Hepatic stellate cell (primary cell): ENCODE measurements around the gene RPUSD1.

ENCODE experiments used
- DNase-seq: peaks from one replicate; pipeline ENCODE4 v3.0.0; 2011; ENCODE audit warnings: low spot score

RPUSD1 gene

DNA sequence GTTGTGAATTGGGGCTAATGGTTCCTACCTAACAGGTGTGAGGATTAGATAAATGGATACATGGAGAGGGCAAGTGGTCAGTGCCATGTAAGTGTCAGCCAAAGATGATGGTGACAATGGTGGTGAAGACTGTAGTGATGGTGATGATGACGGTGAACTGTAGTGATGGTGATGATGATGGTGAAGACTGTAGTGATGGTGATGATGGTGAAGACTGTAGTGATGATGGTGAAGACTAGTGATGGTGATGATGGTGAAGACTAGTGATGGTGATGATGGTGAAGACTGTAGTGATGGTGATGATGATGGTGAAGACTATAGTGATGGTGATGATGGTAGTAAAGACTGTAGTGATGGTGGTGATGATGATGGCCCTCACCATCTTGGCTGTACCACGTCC is 30.4 kb upstream of the RPUSD1 start:
- no peak for DNase-seq

DNA sequence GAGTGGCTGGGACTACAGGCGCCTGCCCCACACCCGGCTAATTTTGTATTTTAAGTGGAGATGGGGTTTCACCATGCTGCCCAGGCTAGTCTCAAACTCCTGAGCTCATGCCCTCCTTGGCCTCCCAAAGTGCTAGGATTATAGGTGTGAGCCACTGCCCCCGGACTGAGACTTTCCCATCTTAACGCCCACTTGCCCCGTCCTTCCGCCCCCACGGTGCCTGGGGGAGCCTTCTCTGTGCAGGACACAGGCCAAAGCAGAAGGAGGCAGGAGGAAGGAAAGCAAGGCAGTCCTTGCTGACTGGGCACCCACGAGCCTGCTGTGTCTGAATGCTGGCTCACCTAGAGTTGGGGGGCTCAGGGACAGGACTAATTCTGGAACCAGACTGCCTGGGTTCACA is 30.0 kb upstream of the RPUSD1 start:
- DNase-seq = no peak

DNA sequence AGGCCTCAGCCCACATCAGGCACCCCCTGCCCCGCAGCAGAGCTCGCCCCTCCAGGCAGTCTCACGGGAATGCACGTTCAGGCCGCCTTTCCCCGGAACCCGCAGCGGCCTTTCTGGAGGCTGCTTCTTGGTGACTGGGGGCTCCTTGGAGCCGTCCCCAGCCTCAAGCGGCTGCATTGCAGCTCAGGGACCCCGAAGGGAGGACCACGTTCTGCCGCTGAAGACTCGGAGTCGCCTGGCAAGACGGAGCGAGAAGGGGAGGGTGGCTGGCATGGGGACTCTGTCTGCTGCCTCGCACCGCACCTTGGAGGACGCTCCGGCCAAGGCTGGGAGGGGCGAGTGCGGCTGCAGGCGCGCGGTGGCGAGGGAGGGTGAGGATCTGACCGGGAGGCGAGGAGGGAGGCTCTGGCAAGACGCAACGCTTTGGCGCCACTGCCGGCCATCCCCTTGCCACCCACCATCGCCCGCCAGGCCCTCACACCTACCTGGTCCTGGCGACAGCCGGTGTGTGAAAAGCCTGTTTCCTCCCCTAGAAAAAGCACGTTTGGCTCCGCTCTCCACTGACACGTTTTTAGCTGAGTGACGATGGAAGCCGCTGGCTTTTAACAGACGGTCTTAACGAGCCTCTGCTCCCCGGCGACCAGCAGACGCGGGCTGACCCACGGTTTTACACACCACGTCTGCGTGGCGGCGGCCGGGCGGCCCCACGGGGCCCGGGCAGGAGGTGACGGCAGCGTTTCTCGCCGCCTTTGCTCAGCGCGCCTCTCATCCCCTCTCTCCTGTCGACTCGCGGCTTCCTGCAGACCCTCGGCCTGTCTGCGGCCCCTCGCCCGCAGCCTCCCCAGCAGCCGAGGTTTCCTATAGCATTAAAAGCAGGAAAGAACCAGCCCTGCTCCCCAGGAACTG is 29.1 kb upstream of the RPUSD1 start:
- no peak for DNase-seq

DNA sequence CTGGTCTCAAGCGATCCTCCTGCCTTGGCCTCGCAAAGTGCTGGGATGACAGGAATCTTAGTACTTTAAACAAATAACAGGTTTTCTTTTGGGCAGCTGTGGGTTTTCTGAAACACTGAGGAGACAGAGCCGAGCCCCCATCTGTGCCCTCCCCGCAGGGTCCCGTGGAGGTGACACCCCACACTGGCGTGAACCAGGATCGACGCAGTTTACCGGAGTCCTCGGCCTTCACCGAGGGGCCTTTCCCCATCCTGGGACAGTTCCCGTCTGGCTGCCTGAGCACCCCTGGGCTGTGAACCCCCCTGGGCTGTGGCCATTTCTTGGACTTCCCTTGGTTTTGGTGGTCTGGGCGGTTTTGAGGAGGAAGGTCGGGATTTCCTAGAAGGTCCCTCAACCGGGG is 27.7 kb upstream of the RPUSD1 start:
- DNase-seq = no peak

DNA sequence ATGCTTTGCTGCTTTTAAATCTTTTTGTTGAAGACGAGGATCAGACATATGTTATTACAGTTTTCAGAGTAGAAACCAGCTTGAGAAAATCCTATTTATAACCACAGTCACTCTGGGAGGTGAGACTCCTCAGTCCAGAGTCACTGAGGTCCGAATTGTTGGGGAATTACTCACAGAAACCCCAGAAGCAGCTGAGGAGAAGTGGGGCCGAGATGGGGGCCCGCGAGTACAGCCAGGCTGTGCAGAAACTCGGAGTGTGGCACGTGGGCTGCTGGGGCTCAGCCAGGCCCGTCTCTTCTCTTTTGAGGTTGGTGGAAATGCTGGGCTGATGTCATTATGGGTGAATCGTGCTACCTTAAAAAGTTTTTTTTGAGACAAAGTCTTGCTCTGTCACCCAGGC is 26.8 kb upstream of the RPUSD1 start:
- peak; percentile 77 for DNase-seq

DNA sequence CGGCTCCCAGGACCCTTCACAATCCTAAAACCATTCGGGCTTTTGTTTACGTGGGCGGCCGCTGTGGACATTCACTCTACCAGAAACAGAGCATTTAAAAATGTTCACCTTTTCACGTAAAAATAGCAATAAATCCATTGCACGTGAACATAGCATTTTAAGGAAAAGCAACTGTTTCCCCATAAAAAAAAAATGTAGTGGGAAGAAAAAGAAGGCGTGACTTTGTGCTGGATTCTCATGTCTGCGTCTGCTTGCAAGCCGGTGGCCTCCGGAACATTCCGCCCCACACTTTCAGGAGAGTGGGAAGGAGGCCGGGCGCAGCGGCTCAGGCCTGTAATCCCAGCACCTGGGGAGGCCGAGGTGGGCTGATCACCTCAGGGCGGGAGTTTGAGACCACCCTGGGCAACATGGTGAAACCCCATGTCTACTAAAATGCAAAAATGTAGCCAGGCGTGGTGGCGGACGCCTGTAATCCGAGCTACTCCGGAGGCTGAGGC is 25.8 kb upstream of the RPUSD1 start:
- no peak for DNase-seq

DNA sequence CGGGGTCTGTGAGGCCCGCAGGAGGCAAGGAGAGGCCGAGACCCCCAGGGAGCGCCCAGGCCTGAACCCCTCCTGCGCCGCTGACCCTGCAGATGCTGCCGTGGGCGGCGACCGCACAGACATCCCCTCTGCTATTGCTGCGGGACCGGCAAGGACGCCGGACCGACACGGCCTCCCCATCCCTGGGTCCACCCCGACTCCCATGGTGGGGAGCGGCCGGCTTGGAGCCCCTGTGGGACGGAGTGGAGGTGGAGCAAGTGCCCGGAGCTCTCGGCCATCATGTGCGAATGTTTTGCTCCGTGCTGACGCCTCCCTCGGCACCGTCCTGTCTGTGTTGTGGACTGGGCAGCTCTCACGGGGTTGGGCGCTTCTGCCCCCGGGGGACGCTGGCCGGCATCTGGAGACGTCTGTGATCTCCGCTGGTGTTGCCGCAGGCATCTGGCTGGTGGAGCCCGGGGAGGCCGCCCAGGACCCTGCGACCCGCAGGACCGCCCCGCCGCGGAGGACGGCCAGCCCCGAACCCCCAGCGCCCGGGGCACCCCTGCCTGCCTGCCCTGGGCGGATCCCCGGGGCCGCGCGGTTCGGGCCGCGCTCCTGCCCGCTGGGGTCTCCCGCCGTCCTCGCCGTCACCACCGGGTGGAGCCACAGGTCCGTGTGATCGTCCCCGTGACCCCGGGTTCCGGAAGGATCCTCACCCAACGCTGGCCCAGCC is 25.2 kb upstream of the RPUSD1 start:
- peak; percentile 76 for DNase-seq

DNA sequence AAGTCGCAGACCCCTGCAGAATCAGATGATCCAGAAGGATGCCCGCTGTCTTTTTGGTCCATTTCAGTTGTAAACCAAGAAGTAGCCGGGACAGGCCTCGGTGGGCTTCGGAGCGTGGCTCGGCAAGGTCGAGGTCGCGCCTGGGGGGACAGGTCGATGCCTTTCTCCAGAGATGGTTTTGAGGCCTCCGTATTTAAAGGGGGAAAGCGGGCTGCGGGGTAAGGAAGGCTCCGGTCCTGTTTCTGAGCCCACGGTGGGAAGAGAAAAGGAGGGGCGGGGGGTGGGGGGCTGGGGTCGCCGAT is 19.9 kb upstream of the RPUSD1 start:
- DNase-seq = no peak

DNA sequence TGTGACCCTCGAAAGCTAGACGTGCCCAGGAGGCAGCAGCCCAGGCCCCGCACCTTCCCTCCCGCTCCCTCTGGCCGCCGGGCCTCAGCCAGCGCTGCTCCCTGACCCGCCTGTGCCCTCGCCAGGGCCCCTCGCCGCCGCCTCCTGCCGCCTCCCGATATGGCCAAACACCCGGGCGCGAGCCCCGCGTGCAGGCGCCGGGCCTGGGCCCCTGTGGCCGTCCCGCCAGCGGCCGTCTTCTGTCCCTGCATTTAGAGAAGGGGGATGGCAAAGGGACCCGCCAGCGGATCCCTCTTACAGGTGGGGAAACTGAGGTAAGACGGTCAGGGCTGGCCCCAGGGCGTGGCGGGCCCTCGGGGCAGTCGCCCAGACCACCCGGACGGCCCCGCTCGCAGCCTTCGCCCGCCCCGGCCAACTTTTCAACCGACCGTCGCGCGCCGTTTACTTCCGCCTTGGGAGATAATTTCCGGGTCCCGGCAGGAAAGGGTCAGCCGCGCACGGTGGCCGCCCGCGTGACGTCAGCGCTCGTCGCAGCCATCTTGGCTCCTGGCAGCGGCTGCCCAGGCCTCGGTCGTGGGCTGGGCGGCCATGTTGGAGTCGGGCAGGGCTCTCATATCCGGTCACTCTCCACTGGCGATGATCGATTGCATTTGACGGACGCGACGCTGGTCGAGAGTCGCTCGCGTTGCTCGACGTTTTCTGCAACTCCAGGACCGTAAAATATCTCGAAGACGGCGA is 19.3 kb upstream of the RPUSD1 start:
- peak; percentile 98 for DNase-seq

DNA sequence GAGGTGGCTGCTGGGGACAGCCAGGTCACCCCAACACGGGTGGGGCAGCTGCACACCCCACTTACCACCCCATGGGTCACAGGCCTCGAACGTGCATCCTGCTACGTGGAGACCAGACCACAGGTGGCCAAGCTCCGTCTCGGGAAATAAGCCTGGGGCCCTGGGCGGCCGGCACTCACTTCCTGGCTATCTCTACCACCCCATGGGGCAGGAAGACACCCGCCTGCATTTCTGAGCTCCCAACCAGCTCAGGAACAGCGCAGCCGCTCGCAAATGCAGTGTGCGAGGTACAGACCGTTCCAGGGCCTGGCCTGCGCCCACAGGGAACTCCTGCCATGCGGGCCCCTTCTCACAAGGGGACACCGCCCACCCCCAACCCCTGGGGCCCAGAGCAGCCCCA is 17.3 kb upstream of the RPUSD1 start:
- DNase-seq = no peak

DNA sequence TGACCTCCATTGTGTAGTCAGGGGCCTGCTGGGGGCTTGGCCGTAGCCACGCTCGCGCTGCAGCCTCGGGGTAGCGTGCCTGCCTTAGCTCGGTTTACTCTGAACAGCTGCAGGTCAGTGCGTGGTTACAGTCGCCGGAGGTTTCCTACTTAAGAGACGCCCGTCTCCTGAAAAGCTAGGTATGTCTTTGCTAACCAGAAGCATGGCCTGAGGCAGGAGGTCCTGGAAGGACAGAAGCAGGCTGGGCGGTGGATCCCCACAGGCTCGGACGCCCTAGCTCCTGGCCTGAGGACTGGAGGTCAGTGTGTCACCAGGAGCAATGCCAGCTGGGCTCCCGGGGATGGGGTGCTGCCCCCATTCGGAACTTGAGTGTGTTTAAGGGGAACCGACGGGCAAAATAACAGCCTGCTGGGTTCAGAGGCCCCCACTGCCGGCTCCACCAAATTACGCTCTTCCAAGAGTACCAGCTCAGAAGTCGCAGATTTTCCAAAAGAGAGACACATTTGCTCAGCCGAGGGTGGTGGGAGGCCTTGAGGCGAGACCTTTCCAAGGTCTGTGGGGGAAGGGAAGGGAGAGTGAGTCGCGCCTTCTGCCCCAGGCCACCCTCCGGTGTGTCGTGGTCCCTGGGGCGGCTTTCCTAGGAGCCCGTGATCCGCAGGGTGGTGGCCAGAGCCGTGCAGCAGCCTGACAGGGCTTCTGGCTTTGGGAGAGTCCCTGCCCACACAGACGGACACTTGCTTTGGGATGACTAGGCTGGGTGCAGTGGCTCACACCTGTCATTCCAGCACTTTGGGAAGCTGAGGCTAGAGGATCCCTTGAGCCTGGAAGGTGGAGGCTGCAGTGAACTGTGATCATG is 16.2 kb upstream of the RPUSD1 start:
- no peak for DNase-seq

DNA sequence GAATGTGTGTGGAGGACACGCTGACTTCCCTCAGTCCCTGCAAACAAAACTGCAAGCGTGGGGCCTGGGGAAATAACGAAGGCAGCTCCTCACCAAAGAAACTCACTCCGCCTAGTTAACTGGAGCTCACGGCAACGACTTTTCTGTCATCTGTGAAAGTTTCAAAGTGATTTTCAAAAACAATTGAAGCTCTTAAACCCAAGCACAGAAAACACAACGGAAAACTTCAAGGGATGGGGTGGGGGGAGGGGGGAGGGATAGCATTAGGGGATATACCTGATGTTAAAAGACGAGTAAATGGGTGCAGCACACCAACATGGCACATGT is 15.5 kb upstream of the RPUSD1 start:
- DNase-seq = no peak

DNA sequence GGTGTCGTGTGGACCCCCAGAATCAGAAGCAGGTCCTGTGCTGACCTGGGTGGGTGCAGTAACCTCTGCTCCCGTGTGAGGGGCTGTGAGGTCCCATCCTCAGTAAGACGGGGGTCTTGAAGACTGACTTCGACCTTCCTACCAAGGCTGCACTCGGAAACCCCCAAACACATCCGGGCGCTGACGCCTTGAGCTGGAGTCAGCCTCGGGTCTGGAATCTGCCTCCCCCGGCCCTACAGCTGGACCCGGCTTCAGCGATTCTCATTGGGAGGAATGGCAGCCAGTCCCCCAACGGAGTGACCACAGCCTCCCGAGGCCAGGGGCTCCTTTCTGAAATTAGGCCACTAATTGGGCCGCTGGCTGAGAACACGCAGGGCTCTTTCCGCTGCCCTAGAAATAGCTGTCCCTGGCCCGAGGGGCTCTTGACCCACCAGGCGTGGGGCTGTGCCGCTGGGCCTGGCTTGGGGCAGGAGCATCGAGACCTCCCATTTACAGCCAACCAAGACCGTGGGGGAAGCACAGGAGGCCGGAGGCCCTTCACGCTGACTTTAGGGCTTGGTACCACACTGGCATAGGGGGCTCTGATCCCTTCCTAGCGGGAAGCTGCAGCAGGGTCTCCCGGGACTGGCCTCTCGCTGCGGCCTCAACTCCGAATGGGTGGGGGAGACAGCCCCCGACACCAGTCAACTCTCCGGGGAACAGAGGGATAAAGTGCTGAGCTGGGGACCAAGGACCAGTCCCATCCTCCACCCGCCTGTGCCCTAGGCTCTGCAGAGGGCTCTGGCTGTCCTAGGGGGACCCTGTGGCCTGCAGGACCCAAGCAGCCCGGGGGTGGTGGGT is 15.0 kb upstream of the RPUSD1 start:
- no peak for DNase-seq

DNA sequence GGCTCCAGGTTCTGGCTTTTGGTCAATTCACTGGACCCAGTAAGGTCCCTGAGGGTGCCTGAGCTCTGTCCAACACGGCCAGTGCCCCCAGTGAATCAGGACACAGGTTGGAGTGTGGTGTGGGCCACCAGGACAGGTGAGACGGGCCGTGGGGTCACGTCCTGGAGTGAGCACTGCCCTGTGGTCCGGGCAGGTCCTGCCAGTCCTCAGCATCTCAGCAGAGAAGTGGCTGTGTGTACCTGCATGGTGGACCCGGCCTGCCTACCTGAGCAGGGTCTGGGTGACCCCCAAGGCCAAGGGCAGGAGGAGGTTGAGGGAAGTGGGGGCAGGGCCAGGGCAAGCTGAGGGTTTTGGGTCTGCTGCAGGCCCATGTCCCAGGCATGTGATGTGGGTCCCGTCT is 14.3 kb upstream of the RPUSD1 start:
- no peak for DNase-seq

DNA sequence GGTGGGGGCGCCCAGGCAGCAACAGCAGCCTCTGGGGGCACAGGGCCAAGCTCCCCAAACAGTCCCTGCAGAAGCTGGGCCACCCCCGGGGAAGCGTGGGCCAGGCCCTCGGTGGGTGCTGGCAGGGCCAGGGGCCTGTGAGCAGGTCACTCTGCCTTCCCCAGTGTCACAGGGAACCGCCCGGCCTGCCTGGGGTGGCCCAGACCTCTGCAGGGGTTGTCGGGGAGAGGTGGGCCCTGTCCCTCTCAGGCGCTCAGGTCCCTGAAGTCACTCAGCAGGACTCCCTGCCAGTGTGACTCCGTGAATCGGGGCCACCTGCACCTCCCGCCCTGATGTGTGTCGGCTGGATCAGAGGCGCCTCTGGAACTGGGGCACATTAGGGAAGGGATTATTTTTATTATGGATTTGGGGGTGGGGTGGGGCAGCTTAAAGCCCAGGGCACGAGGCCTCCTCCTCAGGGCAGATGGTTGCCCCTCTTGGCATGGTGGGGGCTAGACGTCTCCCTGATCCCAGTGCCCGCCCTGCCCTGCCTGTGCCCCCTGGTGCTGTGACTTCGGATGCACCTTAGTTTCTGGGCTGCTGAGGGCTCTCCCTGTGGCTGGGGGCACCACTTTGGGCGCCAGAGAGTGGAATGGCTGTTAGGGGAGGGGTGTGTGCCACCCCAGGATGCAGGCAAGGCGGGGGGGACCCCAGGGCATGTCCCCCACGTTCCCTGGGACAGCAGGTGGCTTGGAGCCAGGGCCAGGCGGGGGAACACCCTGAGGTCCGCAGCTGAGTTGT is 13.6 kb upstream of the RPUSD1 start:
- DNase-seq = no peak

DNA sequence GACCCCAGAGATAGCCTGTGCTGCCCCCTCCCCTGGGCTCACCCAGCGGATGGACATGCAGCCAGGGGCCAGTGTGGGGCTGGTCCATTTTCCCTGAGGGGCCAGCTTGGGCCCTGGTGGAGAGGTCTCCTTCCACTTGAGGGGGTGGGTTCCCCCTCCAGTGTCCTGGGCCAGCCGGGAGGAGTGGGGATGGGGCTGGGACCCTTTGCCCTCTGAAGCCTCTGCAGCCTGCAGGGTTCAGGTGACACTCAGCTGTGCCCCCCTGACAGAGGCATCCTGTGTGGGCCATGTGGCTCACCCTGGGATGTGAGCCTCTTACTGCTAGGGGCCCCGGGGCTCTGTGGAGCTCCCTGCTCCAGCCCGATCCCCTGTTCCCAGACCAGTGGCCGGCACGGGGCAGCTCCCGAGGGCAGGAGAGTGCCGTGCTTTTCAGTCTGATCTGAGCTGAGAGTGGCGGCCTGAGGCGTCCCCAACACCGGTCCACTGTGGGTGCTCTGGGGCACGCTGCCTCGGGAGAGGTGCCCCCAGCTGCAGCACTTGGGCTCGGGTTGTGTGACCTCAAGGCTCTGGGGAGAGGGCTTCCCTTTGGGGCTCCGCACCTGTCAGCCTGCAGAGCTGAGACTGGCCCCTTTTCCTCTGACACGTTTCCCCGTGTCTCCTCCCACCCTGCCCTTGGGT is 12.8 kb upstream of the RPUSD1 start:
- DNase-seq = no peak

DNA sequence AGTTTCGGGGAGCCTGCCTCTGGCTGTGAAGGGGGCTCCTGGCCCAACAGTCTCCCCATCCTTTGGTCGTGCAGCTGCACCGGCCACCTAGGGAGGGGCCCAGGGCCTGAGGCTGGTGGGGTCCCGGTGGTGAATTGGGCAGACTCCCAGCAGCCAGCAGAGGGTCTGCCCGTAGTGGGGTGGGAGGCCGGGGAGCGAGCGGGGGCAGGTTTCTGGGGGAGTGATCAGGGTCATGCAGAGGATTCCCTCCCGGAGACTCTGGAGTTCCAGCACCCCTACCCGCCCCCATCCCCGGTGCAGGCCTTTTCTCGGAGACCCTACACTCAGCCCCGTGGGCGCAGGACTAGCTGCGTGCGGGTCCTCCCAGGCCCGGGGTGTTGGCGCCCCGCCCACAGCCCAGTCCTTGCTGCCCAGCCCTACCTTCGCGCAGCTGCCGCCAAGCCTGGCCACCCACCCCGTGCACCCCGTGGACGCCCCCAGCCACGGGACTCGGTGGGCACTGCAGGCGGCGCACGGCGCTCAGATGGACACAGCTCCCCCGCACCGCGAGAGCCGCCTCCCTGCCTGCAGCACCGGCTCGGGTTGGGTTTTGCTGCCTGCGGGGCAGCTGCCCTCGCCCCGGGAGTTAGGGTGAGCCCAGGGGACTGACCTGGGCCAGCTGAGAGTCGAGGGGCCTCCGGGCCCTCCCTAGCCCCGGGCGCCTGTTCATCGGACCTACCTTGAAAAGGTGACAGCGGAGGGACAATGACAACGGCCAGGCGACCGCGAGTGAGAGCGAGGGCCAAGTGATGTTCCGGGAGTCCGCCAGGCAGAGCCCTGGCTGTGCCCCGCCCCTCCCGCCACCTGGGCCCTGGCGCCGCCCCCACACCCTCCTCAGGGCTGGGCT is 12.0 kb upstream of the RPUSD1 start, which contains the start of gene GNG13:
TSS of gene GNG13 (minus strand) at position 787 of the 886 bp plus-strand sequence. CDS start 1,657 bp downstream, outside the sequence.
- DNase-seq = no peak

DNA sequence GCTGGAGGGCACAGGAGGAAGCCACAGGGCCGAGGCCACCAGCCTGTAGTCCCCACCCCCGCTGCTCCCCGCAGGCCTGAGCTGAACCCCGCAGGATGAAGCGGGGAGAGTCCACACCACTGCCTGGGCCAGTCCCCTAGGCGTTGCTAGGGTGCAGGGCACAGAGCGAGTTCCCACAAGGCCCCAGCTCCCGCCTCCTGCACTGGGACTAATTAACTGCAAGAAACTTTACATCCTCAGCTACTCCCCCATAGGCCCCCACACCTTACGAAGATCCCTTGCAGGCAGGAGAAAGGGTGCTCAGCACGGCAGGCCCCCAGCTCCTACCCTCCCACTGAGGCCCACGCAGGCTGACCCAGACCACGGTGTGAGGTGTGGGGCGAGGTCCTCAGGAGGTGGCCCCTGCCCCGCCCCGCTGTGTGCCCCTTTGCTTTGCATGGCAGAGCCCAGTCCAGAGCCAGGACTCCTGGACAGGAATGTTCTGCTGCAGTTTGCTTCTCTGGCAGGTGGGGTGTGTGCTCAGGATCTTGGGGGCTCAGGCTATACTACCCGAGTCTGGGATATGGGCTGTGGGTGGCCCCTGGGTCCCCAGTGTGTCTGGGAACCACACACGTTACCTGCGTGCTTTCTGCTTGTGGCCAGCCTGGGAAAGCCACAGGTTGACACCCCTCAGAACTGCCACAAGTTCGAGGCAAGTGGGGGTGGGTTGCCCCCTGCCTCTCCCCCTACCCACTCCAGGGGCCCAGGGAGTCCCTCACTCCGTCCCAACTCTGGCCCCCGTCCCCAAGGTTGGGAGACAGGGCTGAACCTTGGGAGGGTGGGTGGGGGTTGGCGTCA is 11.1 kb upstream of the RPUSD1 start:
- no peak for DNase-seq
